Nephron (organoid): ENCODE data around the gene MYADML2.
A peak's percentile ranks its signal among the peaks of the same experiment; 100 is the strongest.

Experiments
- H3K27ac Mint-ChIP-seq, 3 experiments: 2 replicates each; pipeline ENCODE4 v1.8.0; 2020; ENCODE audit warnings: mixed read lengths in 3 of 3, mild to moderate bottlenecking in 2 of 3, moderate library complexity in 1 of 3
- H3K27me3 Mint-ChIP-seq: 2 replicates; pipeline ENCODE4 v1.8.0; 2021; ENCODE audit warnings: low read depth, mild to moderate bottlenecking, moderate library complexity, mixed read lengths
- H3K36me3 Mint-ChIP-seq: 2 replicates; pipeline ENCODE4 v1.8.0; 2020; ENCODE audit warnings: low read depth, mixed read lengths
- H3K4me1 Mint-ChIP-seq: 2 replicates; pipeline ENCODE4 v1.8.0; 2020; ENCODE audit warnings: mixed read lengths
- H3K4me3 Mint-ChIP-seq, 3 experiments: 2 replicates each; pipeline ENCODE4 v1.8.0; 2020; ENCODE audit warnings: mild to moderate bottlenecking in 3 of 3, mixed read lengths in 3 of 3, moderate library complexity in 2 of 3
- H3K9me3 Mint-ChIP-seq: 2 replicates; pipeline ENCODE4 v1.8.0; 2020; ENCODE audit warnings: mixed read lengths
- TF ChIP-seq, protein P1 (sequence below), 3 experiments: fragments of 200-600 bp; sonication (generic); IDR thresholded peaks; one replicate each; pipeline ENCODE4 v1.5.0; 2021; ENCODE audit warnings: antibody characterized with exemption in 3 of 3; ENCODE audit not compliant: unreplicated experiment in 3 of 3

MYADML2 gene

DNA sequence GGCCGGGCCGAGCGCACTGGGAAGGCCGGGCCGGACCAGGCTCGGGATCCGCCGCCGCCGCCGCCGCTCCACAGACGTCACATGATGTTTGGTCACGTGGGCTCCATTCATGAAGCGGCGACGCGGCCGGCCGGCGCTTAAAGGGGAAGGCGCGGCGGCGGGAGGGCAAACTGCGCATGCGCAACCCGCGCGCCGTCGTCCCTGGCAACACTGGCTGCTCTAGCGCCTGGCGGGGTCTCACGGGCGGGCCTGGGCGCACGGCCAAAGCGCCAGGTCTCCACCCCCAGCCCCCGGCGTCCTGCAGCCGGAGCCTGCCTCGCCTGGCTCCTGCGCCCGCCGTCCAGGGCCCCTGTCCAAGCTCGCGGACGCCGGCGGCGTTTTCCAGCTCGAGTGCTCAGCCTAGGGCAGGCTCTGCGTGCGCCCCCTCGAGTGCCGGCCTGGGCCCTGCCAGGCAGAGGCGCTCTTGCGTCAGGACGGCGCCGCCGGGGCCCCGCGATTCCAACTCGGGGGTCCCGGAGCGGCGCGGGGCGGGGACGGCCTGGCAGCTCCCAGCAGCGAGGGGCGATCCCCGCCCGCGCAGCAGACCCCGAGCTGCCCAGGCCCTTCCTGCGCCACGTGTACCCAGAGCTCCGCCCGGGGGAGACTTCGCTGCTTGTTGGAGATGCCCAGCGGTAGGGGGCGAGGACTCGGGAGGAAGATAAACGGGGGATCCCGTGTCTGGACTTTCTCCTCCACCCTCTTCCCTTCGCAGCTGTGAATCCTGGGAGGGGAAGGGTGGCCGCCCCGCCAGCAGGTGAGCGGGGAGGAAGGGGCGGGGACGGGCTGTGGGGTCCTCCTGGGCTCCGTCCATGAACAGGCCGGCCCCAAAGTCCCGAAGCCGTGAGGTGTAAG, 19.1 kb downstream of the MYADML2 start, which contains the start of gene MAFG:
Gene MAFG (minus strand): TSS at position 83 of the 891 bp plus-strand sequence. CDS start 4,550 bp downstream, outside the sequence.
- H3K4me3 Mint-ChIP-seq: peak within 1 kb of the TSS; percentile 87 to 89 (median 88)
- H3K27ac Mint-ChIP-seq: peak within 1 kb of the TSS; percentile 79 to 95 (median 93)
- TF ChIP-seq, protein P1, sequence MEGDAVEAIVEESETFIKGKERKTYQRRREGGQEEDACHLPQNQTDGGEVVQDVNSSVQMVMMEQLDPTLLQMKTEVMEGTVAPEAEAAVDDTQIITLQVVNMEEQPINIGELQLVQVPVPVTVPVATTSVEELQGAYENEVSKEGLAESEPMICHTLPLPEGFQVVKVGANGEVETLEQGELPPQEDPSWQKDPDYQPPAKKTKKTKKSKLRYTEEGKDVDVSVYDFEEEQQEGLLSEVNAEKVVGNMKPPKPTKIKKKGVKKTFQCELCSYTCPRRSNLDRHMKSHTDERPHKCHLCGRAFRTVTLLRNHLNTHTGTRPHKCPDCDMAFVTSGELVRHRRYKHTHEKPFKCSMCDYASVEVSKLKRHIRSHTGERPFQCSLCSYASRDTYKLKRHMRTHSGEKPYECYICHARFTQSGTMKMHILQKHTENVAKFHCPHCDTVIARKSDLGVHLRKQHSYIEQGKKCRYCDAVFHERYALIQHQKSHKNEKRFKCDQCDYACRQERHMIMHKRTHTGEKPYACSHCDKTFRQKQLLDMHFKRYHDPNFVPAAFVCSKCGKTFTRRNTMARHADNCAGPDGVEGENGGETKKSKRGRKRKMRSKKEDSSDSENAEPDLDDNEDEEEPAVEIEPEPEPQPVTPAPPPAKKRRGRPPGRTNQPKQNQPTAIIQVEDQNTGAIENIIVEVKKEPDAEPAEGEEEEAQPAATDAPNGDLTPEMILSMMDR (IDR thresholded peaks at IDR 0.05; ENCODE audit: unreplicated experiment in 3 of 3): peak; percentile 19 to 55 (median 34)
- H3K4me1 Mint-ChIP-seq: peaks cover 23% of the 10 kb centered on the region
- no peaks in the 10 kb centered on the region for H3K27me3 Mint-ChIP-seq
- H3K9me3 Mint-ChIP-seq: no peaks in the 10 kb centered on the region
- H3K36me3 Mint-ChIP-seq: no peaks in the 10 kb centered on the region

GRCh38 chr17:81927152-81927652, 19.8 kb downstream of the MYADML2 start:
- Mint-ChIP-seq H3K27me3 (no peaks in the 10 kb centered on the region), H3K27ac (no peak overlapping the region), H3K4me1 (peaks cover 23% of the 10 kb centered on the region)

DNA sequence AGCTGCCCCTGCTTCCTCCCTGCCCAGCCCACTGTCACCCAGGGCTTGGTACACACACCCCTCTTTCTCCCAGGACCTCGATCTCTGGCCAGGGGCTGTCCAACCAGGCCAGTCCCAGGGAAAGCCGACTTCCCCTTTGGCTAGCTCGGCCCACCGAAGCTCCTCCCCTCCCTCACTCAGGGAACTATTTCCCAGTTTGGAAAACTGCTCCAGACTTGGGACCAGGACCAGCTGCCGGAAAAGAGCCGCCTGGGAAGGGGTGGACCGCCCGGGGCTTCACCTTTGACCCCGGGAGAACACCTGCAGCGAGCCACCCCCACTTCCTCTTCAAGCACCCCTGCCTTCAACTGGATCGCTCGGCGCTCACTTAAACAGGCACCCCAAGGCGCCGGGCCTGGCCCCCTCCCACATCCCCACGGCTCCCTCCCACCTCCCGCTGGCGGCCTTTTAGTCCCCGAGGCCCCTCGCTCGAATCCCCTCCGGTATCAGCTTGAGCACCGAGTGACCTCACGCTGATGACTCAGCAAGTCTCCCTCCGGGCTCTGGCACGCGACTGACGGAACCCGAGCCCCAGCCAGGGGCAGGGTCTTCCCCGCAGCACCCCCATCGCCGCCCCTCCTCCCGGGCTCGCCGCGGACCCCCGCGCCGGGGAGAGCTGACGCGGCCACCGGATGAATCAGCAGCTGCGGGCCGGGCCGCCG, 20.4 kb downstream of the MYADML2 start:
- Mint-ChIP-seq H3K27ac (peak overlapping the region; percentile 79 to 95 (median 93)), H3K9me3 (no peaks in the 10 kb centered on the region), H3K4me1 (peaks cover 23% of the 10 kb centered on the region), H3K27me3 (no peaks in the 10 kb centered on the region), H3K4me3 (peak overlapping the region; percentile 87 to 89 (median 88)), H3K36me3 (no peaks in the 10 kb centered on the region)
- TF ChIP-seq, protein P1 (IDR thresholded peaks at IDR 0.05; ENCODE audit: unreplicated experiment in 3 of 3): no peak

More at GRCh38 chr17:81927152-81927652, 19.8 kb downstream of the MYADML2 start:
- TF ChIP-seq, protein P1 (IDR thresholded peaks at IDR 0.05; ENCODE audit: unreplicated experiment in 3 of 3): no peak
- Mint-ChIP-seq H3K36me3 (no peaks in the 10 kb centered on the region), H3K9me3 (no peaks in the 10 kb centered on the region), H3K4me3 (peak overlapping the region; percentile 70 to 84 (median 79))

GRCh38 chr17:81925860-81926450, 21.1 kb downstream of the MYADML2 start:
- Mint-ChIP-seq H3K27ac (peak overlapping the region; percentile 79 to 95 (median 93)), H3K4me3 (peak overlapping the region; percentile 87 to 89 (median 88)), H3K9me3 (no peaks in the 10 kb centered on the region), H3K36me3 (peaks cover 5% of the 10 kb centered on the region), H3K4me1 (peaks cover 24% of the 10 kb centered on the region), H3K27me3 (no peaks in the 10 kb centered on the region)
- TF ChIP-seq, protein P1 (IDR thresholded peaks at IDR 0.05; ENCODE audit: unreplicated experiment in 3 of 3): no peak

DNA sequence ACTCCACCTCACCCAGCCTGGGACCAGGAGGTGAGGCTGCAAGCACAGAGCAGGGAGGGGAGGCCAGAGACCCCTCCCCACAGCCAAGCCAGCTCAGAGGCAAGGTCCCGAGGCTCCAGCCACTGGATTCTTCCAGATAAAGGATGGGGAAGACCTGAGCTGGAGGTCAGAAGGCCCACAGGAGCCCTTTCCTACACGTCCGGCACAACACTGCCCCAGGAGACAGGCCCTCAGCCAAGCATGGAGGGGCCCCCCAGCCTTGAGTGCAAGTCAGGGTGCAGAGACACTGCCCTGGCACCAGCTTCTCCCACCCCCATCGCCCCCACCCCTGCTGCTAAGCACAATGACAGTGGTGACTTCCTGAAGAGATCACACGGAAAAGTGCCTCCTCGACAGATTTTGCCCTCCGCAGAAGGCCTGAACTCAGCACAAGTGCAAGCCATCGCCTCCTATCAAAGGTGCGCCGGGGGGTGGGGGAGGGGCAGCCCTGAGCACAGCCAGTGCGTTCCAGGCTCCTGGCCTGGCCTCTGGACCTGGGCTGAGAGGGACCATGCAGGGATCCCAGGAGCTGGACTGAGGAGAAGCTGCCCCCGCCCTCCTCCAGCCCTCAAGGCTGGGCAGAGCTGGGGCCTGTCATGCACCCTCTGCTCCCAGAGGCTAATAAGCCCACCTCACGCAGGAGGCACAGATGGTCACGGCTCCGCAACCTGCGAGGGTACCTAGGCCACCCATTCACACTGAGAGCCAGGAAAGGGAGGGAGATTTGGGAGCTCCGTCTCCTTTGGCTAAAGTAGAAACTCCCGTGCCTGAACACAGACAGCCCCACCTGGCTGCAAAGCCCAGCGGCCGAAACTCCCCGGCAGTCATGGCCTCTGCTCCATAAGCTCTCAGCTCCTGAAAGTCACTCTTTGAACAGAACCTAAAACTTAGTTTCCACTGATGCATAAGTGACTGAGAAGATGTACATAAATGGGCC, 22.2 kb downstream of the MYADML2 start:
- Mint-ChIP-seq H3K27me3 (no peaks in the 10 kb centered on the region), H3K4me3 (peak overlapping the region; percentile 87 to 89 (median 88)), H3K27ac (peak overlapping the region; percentile 31 to 76 (median 33)), H3K4me1 (peaks cover 22% of the 10 kb centered on the region), H3K36me3 (peaks cover 5% of the 10 kb centered on the region), H3K9me3 (no peaks in the 10 kb centered on the region)
- TF ChIP-seq, protein P1 (IDR thresholded peaks at IDR 0.05; ENCODE audit: unreplicated experiment in 3 of 3): no peak
